ENCODE data around the gene CHPT1.

GRCh38 chr12:101747697-101748096 is 50.3 kb downstream of the CHPT1 start:
- TF ChIP-seq CTCF (IDR thresholded peaks at IDR 0.05) (no peak), EZH2 (IDR thresholded peaks at IDR 0.05) (no peak)
